ENCODE data around the gene PLEKHG3.

DNA sequence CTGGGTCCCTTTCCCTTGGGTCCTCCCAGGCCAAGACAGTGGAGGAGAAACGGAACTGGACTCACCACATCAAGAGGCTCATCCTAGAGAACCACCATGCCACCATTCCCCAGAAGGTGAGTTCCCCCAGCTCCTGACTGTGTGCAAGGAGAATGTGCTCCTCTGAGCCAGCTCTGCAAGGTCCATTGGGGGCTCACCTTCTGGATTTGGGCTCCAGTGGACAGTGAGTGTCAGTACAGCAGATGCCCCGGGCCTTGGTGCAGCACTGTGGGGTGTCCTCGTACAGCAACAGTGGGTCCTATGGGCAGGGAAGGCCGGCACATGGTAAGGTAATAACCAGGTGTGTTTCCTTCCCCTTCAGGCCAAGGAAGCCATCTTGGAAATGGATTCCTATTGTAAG, 27.8 kb downstream of the PLEKHG3 start:
- TF ChIP-seq, protein P1, sequence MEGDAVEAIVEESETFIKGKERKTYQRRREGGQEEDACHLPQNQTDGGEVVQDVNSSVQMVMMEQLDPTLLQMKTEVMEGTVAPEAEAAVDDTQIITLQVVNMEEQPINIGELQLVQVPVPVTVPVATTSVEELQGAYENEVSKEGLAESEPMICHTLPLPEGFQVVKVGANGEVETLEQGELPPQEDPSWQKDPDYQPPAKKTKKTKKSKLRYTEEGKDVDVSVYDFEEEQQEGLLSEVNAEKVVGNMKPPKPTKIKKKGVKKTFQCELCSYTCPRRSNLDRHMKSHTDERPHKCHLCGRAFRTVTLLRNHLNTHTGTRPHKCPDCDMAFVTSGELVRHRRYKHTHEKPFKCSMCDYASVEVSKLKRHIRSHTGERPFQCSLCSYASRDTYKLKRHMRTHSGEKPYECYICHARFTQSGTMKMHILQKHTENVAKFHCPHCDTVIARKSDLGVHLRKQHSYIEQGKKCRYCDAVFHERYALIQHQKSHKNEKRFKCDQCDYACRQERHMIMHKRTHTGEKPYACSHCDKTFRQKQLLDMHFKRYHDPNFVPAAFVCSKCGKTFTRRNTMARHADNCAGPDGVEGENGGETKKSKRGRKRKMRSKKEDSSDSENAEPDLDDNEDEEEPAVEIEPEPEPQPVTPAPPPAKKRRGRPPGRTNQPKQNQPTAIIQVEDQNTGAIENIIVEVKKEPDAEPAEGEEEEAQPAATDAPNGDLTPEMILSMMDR (IDR thresholded peaks at IDR 0.05): no peak
- no peak for TF ChIP-seq POLR2AphosphoS5 (IDR thresholded peaks at IDR 0.05)
